Nephron progenitor cell (in vitro differentiated cells): ENCODE measurements around the gene RBBP5.

Source experiments
- DNase-seq: peaks from one replicate; pipeline ENCODE4 v3.0.0; 2021
- H3K27ac Mint-ChIP-seq: 2 replicates; pipeline ENCODE4 v1.8.0; 2021; ENCODE audit warnings: mild to moderate bottlenecking, moderate library complexity, mixed read lengths
- H3K27me3 Mint-ChIP-seq: 2 replicates; pipeline ENCODE4 v1.8.0; 2021; ENCODE audit warnings: mild to moderate bottlenecking, low read depth, mixed read lengths; ENCODE audit not compliant: poor library complexity
- H3K36me3 Mint-ChIP-seq: 2 replicates; pipeline ENCODE4 v1.8.0; 2021; ENCODE audit warnings: low read depth, mixed read lengths
- H3K4me1 Mint-ChIP-seq: 2 replicates; pipeline ENCODE4 v1.8.0; 2021; ENCODE audit warnings: mixed read lengths
- H3K4me3 Mint-ChIP-seq: 2 replicates; pipeline ENCODE4 v1.8.0; 2021; ENCODE audit warnings: mild to moderate bottlenecking, moderate library complexity, mixed read lengths
- H3K9me3 Mint-ChIP-seq: 2 replicates; pipeline ENCODE4 v1.8.0; 2021; ENCODE audit warnings: mild to moderate bottlenecking, moderate library complexity, mixed read lengths
- TF ChIP-seq, protein P1 (sequence below): fragments of 200-600 bp; sonication (generic); IDR thresholded peaks from 2 replicates; pipeline ENCODE4 v1.5.0; 2021; ENCODE audit warnings: antibody characterized with exemption

Gene RBBP5

DNA sequence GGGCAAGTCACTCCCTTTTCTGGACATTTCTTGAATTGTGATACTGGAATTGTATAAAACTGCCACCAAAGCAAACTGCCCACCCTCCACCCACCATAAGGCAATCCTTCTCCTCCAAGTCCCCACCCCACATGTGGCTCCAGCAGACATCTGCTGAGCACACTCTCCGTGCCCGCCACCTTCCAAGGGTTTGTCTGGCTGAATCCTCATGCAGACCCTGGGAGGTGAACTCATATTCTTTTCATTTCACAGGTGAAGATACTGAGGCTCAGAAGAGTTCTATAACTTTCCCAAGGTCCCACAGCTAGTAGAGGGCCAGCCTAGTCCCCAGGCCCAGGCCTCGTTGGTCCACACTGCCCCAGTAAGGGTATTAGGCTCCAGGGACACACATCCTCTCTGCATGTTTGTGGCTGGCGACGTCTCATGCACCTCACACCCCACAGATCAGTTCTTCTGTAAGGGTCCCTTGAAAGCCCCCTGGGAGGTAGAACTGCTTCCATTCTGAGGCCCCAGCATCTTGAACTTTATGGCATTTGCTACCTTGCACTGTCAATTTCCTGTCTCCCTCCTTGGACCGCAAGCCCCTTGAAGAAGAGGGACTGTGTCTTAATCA, 64.7 kb downstream of the RBBP5 start:
- DNase-seq = no peak
- H3K27ac Mint-ChIP-seq = peak overlapping the region; percentile 48
- peaks cover 19% of the 10 kb centered on the region for H3K4me1 Mint-ChIP-seq
- peaks cover 30% of the 10 kb centered on the region for H3K27me3 Mint-ChIP-seq
- no peaks in the 10 kb centered on the region for H3K9me3 Mint-ChIP-seq
- TF ChIP-seq, protein P1, sequence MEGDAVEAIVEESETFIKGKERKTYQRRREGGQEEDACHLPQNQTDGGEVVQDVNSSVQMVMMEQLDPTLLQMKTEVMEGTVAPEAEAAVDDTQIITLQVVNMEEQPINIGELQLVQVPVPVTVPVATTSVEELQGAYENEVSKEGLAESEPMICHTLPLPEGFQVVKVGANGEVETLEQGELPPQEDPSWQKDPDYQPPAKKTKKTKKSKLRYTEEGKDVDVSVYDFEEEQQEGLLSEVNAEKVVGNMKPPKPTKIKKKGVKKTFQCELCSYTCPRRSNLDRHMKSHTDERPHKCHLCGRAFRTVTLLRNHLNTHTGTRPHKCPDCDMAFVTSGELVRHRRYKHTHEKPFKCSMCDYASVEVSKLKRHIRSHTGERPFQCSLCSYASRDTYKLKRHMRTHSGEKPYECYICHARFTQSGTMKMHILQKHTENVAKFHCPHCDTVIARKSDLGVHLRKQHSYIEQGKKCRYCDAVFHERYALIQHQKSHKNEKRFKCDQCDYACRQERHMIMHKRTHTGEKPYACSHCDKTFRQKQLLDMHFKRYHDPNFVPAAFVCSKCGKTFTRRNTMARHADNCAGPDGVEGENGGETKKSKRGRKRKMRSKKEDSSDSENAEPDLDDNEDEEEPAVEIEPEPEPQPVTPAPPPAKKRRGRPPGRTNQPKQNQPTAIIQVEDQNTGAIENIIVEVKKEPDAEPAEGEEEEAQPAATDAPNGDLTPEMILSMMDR = no peak
- no peak overlapping the region for H3K4me3 Mint-ChIP-seq
- no peaks in the 10 kb centered on the region for H3K36me3 Mint-ChIP-seq

DNA sequence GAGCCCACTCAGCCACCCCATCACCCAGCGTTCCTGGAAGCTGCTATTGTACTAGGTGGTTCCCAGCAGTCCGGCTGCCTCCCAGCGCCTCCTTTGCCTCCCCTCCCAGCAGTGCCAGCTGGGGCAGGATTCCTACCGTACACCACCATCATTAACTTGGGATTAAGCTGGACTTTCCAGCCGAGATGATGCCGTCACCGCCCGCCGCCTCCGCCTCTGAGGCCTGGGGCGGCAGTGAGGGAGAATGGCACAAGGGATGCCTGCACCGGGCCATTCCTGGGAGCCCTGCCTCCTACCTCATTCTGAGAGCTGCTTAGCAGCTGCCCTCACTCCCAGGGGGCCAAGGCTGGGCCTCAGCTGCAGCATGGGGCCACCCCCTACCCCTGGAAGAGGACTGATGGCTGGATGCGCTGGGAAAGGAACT, 65.6 kb downstream of the RBBP5 start:
- Mint-ChIP-seq H3K27me3 (peaks cover 31% of the 10 kb centered on the region), H3K4me3 (no peak overlapping the region), H3K27ac (no peak overlapping the region), H3K36me3 (no peaks in the 10 kb centered on the region), H3K9me3 (no peaks in the 10 kb centered on the region), H3K4me1 (peaks cover 14% of the 10 kb centered on the region)
- DNase-seq = no peak
- TF ChIP-seq, protein P1 = no peak

DNA sequence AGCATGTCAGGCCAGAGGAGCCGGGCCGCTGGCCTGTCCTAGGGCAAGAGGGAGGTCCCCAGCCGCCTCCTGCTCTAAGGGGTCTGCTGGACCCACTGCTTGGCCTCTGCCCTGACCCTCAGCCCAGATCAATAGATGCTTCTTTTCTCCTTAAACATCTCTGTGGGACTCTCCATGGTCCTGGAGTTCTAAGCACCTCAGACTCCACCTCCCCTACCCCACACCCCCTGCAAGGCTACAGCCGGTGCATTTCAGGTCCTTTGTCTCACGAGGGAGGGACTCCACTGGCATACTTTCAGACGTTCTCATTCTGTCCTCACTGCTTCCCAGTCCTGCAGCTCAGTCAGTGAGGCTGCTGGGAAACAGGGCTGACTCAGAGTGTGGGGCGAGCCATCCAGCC, 67.8 kb downstream of the RBBP5 start:
- no peak for DNase-seq
- H3K27ac Mint-ChIP-seq = no peak overlapping the region
- H3K9me3 Mint-ChIP-seq = no peaks in the 10 kb centered on the region
- peaks cover 19% of the 10 kb centered on the region for H3K4me1 Mint-ChIP-seq
- H3K36me3 Mint-ChIP-seq = no peaks in the 10 kb centered on the region
- no peak overlapping the region for H3K4me3 Mint-ChIP-seq
- TF ChIP-seq, protein P1 = no peak
- H3K27me3 Mint-ChIP-seq = peaks cover 44% of the 10 kb centered on the region

DNA sequence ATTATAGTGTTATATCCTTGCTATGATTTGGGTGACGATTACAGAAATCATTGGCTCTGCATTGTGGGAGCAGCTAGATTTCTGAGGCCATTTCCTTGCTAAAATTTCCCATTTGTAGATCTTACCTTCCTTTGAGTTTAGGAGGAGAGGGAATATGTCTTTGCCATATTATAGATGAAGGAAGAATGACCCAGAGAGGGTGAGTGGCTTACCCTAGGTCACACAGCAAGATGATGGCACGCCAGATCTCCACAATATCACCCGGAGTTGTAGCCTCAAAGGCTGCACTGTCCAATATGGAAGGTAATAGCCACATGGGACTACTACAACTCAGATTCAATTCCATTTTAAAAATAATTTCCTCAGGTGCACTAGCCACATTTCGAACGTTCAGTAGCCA, 68.5 kb downstream of the RBBP5 start:
- TF ChIP-seq, protein P1 = no peak
- Mint-ChIP-seq H3K36me3 (no peaks in the 10 kb centered on the region), H3K27me3 (peaks cover 45% of the 10 kb centered on the region), H3K9me3 (no peaks in the 10 kb centered on the region), H3K27ac (no peak overlapping the region), H3K4me1 (peaks cover 24% of the 10 kb centered on the region), H3K4me3 (no peak overlapping the region)
- DNase-seq = no peak

DNA sequence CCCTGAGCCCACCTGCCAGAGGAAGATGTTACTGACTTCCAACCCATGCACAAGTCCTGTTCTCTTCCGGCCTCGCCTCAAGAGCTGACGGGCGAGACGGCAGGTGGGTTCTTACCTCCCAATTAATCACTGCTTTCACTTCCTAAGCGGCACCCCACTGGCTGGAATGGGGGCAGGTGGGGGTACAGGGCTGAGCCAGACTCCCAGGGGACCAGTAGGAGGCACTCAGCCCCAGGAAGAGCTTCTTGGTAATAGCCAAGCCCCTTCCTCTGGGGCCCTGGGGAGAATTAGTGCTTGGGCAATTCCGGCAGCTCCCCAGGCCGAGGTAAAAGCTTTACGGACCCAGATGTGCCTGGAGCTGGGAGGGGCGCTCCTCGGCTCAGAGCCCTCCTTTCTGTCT, 69.1 kb downstream of the RBBP5 start:
- TF ChIP-seq, protein P1 = no peak
- H3K4me3 Mint-ChIP-seq = no peak overlapping the region
- H3K36me3 Mint-ChIP-seq = no peaks in the 10 kb centered on the region
- H3K27ac Mint-ChIP-seq = no peak overlapping the region
- H3K27me3 Mint-ChIP-seq = peaks cover 45% of the 10 kb centered on the region
- H3K4me1 Mint-ChIP-seq = peaks cover 30% of the 10 kb centered on the region
- H3K9me3 Mint-ChIP-seq = no peaks in the 10 kb centered on the region
- DNase-seq = no peak

DNA sequence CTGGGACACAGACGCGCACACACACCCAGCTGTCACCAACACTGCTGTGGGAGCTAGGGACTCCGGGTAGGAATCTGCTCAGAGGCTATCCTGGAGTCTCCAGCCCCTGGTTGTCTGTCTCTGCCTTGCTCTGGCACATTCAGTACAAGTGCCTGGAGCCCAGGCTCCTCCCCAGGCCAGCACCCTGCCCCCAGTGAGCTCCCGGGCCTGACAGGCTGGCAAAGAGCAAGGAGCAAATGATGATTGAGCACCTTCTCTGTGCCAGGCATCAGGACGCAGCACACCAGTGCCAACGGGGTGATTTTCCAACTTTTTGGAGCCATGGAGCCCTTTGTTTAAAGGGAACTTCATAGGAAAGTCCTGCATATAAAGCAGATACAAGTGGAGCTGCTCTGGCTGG, 72.3 kb downstream of the RBBP5 start:
- H3K4me3 Mint-ChIP-seq = no peak overlapping the region
- peaks cover 53% of the 10 kb centered on the region for H3K4me1 Mint-ChIP-seq
- no peaks in the 10 kb centered on the region for H3K36me3 Mint-ChIP-seq
- no peak overlapping the region for H3K27ac Mint-ChIP-seq
- TF ChIP-seq, protein P1 = no peak
- peaks cover 63% of the 10 kb centered on the region for H3K27me3 Mint-ChIP-seq
- H3K9me3 Mint-ChIP-seq = no peaks in the 10 kb centered on the region
- no peak for DNase-seq
